Neural progenitor cell (in vitro differentiated cells): Measurements from ENCODE around the gene C4orf50.
A peak's percentile ranks its signal among the peaks of the same experiment; 100 is the strongest.

Experiments used
- CTCF ChIP-seq: fragments of 200-600 bp; sonication (generic); IDR thresholded peaks from 2 replicates; pipeline ENCODE4 v1.5.1; 2017; ENCODE audit warnings: antibody characterized with exemption, mild to moderate bottlenecking
- EZH2 ChIP-seq: fragments of 200-600 bp; sonication (generic); IDR thresholded peaks from 2 replicates; pipeline ENCODE4 v1.6.1; 2017; ENCODE audit warnings: antibody characterized with exemption, mild to moderate bottlenecking, moderate library complexity

GRCh38 chr4:6032249-6033244 is 14.3 kb upstream of the C4orf50 start:
- peak; percentile 20 for TF ChIP-seq CTCF
- TF ChIP-seq EZH2, result no peak
